Breast epithelium (tissue), 4 donors: Measurements from ENCODE around the gene SLC16A12. TPM values are rescaled to one million over a fixed set of nuclear protein-coding genes. Genes with fewer than 3 reads are reported as not detected.
A peak's percentile ranks its signal among the peaks of the same experiment; 100 is the strongest.

Experiments used
- DNase-seq, 2 donors: peaks; one replicate each; pipeline ENCODE4 v3.0.0-alpha.2; 2019; ENCODE audit warnings: low spot score in 2 of 2
- H3K27ac ChIP-seq, 2 donors: fragments of 200-600 bp; sonication (generic) in 1 of 2; one replicate each; pipeline ENCODE4 v1.5.1; 2016 to 2019; ENCODE audit warnings: mild to moderate bottlenecking in 1 of 2
- H3K27me3 ChIP-seq, 2 donors: fragments of 200-600 bp; sonication (generic) in 1 of 2; one replicate each; pipeline versions ENCODE4 v1.5.1 to v1.6.0; 2017 to 2019; ENCODE audit warnings: control low read depth in 1 of 2, mild to moderate bottlenecking in 1 of 2
- H3K36me3 ChIP-seq: fragments of 200-600 bp; one replicate; pipeline ENCODE4 v1.5.1; 2019
- H3K4me1 ChIP-seq, 2 donors: fragments of 200-600 bp; sonication (generic); one replicate each; pipeline ENCODE4 v1.5.1; 2016 to 2019; ENCODE audit warnings: control low read depth in 1 of 2
- H3K4me3 ChIP-seq, 3 donors: fragments of 200-600 bp; sonication (generic); 1 replicate in 2 of 3; 2 replicates in 1 of 3; pipeline ENCODE4 v1.5.1; 2016 to 2019; ENCODE audit warnings: mild to moderate bottlenecking in 3 of 3, moderate library complexity in 2 of 3
- H3K9me3 ChIP-seq, 2 donors: fragments of 200-600 bp; sonication (generic) in 1 of 2; one replicate each; pipeline ENCODE4 v1.5.1; 2016 to 2019; ENCODE audit warnings: control low read depth in 1 of 2
- CTCF ChIP-seq, 3 donors: fragments of 450-650 bp; IDR thresholded peaks; one replicate each; pipeline ENCODE4 v1.5.1; 2016 to 2017; ENCODE audit warnings: antibody characterized with exemption in 3 of 3, mild to moderate bottlenecking in 3 of 3, moderate library complexity in 3 of 3
- POLR2A ChIP-seq: fragments of 450-650 bp; IDR thresholded peaks from one replicate; pipeline ENCODE4 v1.6.1; 2016; ENCODE audit warnings: antibody characterized with exemption, mild to moderate bottlenecking, moderate library complexity
- POLR2AphosphoS5 ChIP-seq, 3 donors: sonication (generic); formaldehyde crosslinking; IDR thresholded peaks; one replicate each; pipeline ENCODE4 v1.6.1; 2017; ENCODE audit warnings: antibody characterized with exemption in 3 of 3
- intact Hi-C: fragments of 100-400 bp; cut with DNase I; formaldehyde crosslinking; loops from one replicate; pipeline ENCODE4 v1.15.1; 2023; ENCODE audit warnings: low total_unique reads
- total RNA-seq, 3 donors: library from RNA; depleted of rRNA; stranded (reverse); fragments of >200 nt; gene quantifications; one replicate each; pipeline ENCODE4 v1.1.0, GENCODE V29; 2016

SLC16A12 gene
- total RNA-seq, 3 donors from 2014 or later = 2.6 to 4.8 (median 3.4) TPM

- H3K27ac ChIP-seq = no peak overlapping the region
- no peaks in the 10 kb centered on the region for H3K36me3 ChIP-seq
- no peaks in the 10 kb centered on the region for H3K9me3 ChIP-seq
- no peak for DNase-seq
- H3K4me1 ChIP-seq = no peaks in the 10 kb centered on the region
- TF ChIP-seq CTCF (IDR thresholded peaks at IDR 0.05) (no peak), POLR2A (no peak)
- intact Hi-C loops = no loop called here
- H3K27me3 ChIP-seq = no peaks in the 10 kb centered on the region
- H3K4me3 ChIP-seq = no peak overlapping the region
Observed at GRCh38 chr10:89438525-89438924, 96.9 kb downstream of the SLC16A12 start.

- Histone ChIP-seq H3K27ac (no peak overlapping the region), H3K9me3 (no peaks in the 10 kb centered on the region), H3K27me3 (no peaks in the 10 kb centered on the region), H3K4me1 (no peaks in the 10 kb centered on the region), H3K36me3 (no peaks in the 10 kb centered on the region), H3K4me3 (no peak overlapping the region)
- intact Hi-C loops = no loop called here
- TF ChIP-seq POLR2AphosphoS5 (IDR thresholded peaks at IDR 0.05) (no peak), POLR2A (no peak), CTCF (IDR thresholded peaks at IDR 0.05) (no peak)
- no peak for DNase-seq
Observed at GRCh38 chr10:89431977-89432376, 103.4 kb downstream of the SLC16A12 start.

GRCh38 chr10:89428877-89429276 lies 106.5 kb downstream of the SLC16A12 start:
- Histone ChIP-seq H3K27me3 (no peaks in the 10 kb centered on the region), H3K4me3 (no peak overlapping the region), H3K27ac (no peak overlapping the region), H3K9me3 (no peaks in the 10 kb centered on the region), H3K36me3 (no peaks in the 10 kb centered on the region), H3K4me1 (no peaks in the 10 kb centered on the region)
- TF ChIP-seq POLR2AphosphoS5 (IDR thresholded peaks at IDR 0.05) (no peak), CTCF (IDR thresholded peaks at IDR 0.05) (no peak), POLR2A (no peak)
- DNase-seq = peak in 1 of 2 donors; percentile 49
- intact Hi-C loops = loop anchor here (5.0 kb wide), 1 partner anchor 123 kb away; no protein-coding TSS in a partner anchor

- no peak for DNase-seq
- Histone ChIP-seq H3K27ac (no peak overlapping the region), H3K9me3 (no peaks in the 10 kb centered on the region), H3K4me3 (no peak overlapping the region), H3K4me1 (no peaks in the 10 kb centered on the region), H3K27me3 (no peaks in the 10 kb centered on the region), H3K36me3 (no peaks in the 10 kb centered on the region)
- TF ChIP-seq POLR2AphosphoS5 (IDR thresholded peaks at IDR 0.05) (no peak), CTCF (IDR thresholded peaks at IDR 0.05) (no peak), POLR2A (no peak)
- intact Hi-C loops = loop anchor here (2.0 to 5.0 kb wide), 2 partner anchors 19 to 125 kb away; no protein-coding TSS in a partner anchor
Observed at GRCh38 chr10:89427629-89428028, 107.8 kb downstream of the SLC16A12 start.

DNA sequence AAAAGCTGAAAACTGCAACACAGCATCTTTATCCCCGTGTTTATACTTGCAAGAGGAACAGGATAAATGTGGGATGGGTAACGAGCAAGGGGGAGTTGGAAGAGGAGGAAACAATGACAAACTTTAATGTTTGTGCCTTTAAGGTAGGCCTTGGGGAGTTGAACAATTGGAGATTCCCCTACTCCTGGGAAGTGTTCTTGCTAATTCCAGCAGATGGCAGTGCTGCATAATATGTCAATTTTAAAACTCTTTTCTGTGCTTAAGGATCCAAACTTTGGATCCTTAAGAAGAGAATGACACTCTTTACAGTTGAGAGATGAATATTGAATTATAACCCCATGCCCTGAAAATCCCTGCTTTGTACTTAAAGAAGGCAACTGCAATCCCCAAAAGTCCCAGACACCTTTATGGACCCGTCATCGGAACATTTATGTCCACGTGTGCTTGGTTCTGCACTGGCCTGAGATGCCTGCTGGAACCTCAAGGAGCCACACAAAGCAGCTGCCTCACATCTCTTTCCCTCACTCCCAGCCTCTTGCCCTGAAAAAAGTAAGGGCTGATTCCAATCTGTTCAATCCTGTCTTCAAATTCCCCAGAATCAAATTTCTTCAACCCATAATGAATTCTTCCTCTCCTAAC lies 109.0 kb downstream of the SLC16A12 start:
- H3K27ac ChIP-seq = no peak overlapping the region
- no peaks in the 10 kb centered on the region for H3K27me3 ChIP-seq
- H3K36me3 ChIP-seq = no peaks in the 10 kb centered on the region
- H3K4me1 ChIP-seq = no peaks in the 10 kb centered on the region
- H3K9me3 ChIP-seq = no peaks in the 10 kb centered on the region
- intact Hi-C loops = loop anchor here (2.0 to 5.0 kb wide), 2 partner anchors 20 to 126 kb away; no protein-coding TSS in a partner anchor
- no peak overlapping the region for H3K4me3 ChIP-seq
- TF ChIP-seq POLR2A (no peak), CTCF (IDR thresholded peaks at IDR 0.05) (peak; percentile 62 to 82 (median 81))
- DNase-seq = no peak
